Tibial nerve (tissue), 3 donors: Measurements from ENCODE around the gene CYTH2.

Experiments
- POLR2A ChIP-seq, 2 donors: fragments of 450-650 bp; IDR thresholded peaks; one replicate each; pipeline ENCODE4 v1.6.1; 2017; ENCODE audit warnings: antibody characterized with exemption in 2 of 2, mild to moderate bottlenecking in 2 of 2, moderate library complexity in 2 of 2
- TF ChIP-seq, protein P1 (sequence below), 5 experiments: fragments of 200-600 bp in 3 of 5; fragments of 450-650 bp in 2 of 5; sonication (generic) in 3 of 5; IDR thresholded peaks; one replicate each; pipeline ENCODE4 v1.5.1; 2016 to 2019; ENCODE audit warnings: antibody characterized with exemption in 5 of 5, mild to moderate bottlenecking in 3 of 5, moderate library complexity in 2 of 5

DNA sequence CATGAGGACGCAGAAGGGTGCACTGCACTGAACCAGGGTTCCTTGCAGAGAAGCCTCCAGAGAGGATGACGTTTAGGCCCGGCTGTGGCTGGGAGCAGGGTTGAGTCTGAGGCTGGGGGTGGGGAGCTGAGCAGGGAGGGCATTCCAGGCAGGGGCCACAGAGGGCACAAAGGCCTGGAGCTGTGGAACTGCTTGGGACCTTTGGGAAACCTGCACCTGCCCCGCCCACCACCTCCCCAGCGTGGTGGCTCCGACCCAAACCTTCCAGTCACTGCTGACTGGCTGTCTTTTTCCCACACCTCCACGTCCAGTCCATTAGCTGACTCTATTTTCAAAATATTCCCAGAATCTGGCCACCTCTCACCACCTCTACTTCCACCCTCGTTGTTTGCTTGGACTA is 47.4 kb downstream of the CYTH2 start:
- TF ChIP-seq, protein P1, sequence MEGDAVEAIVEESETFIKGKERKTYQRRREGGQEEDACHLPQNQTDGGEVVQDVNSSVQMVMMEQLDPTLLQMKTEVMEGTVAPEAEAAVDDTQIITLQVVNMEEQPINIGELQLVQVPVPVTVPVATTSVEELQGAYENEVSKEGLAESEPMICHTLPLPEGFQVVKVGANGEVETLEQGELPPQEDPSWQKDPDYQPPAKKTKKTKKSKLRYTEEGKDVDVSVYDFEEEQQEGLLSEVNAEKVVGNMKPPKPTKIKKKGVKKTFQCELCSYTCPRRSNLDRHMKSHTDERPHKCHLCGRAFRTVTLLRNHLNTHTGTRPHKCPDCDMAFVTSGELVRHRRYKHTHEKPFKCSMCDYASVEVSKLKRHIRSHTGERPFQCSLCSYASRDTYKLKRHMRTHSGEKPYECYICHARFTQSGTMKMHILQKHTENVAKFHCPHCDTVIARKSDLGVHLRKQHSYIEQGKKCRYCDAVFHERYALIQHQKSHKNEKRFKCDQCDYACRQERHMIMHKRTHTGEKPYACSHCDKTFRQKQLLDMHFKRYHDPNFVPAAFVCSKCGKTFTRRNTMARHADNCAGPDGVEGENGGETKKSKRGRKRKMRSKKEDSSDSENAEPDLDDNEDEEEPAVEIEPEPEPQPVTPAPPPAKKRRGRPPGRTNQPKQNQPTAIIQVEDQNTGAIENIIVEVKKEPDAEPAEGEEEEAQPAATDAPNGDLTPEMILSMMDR (IDR thresholded peaks at IDR 0.05), result no peak
- TF ChIP-seq POLR2A (IDR thresholded peaks at IDR 0.05), result no peak
